ENCODE results near the gene SREK1IP1.

The SREK1IP1 gene

DNA sequence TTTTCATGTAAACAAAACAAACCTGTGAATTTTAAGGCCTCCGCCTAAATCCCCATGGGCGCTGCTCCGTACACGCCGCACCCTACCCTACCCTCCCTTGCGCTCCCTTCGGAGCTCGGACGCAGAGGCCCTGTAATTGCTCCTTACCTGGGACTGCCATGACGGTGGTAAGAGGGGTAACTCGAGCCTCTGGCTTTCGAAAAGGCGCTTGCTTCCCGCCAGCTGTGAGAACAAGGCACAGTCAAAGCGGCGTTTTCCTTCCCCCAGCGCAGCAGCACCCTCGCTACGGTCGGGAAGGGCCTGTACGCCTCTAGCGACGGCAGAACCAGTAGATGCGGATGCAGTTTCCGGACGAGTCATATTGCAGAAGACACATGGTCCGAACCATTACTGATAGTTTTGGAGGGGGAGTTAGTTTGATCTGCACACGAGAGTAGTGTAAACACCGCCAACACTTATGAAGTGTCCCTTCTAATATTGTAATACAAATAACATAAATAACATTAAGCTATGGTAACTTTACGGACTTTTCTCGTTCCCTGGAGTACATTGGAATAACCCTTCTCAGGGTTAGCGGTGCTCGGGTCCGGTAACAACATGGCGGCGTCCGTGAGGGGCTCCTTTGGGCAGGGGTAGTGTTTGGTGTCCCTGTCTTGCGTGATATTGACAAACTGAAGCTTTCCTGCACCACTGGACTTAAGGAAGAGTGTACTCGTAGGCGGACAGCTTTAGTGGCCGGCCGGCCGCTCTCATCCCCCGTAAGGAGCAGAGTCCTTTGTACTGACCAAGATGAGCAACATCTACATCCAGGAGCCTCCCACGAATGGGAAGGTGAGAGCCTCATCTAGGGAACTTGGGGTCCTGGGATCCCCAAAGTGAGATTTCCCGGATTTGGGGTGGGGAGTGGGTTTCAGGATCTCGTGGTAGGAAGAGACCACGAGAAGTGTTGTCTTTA lies at the start of gene SREK1IP1, which contains the start of gene CWC27:
Gene SREK1IP1, minus strand, starts transcription at position 334 of the 955 bp plus-strand sequence. Its CDS starts 174 bp downstream, at position 160.
Gene CWC27, plus strand, starts transcription at position 573 of the 955 bp plus-strand sequence. Its CDS starts 217 bp downstream, at position 790.
- peak; percentile 53 for DNase-seq (ENCODE audit: low read depth)

DNA sequence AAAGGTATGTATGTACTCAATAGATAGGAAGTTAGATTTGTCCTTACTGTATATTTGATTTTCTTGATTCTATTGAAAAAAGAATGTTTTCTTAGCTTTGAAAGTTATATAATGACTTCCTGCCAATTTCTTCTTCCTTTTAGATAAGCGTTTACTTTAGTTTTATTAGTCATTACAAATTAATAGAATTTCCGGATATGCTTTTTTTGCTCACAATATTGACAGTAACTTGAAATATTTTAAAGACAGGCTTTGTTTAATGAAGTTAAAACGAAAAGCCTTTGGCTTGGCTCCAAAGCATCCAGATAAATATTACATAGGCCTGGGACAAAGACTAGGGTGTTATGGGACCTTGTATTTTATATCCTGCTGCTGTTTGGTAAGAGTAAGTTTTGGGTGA lies 49.8 kb upstream of the SREK1IP1 start:
- no peak for DNase-seq (ENCODE audit: low read depth)

DNA sequence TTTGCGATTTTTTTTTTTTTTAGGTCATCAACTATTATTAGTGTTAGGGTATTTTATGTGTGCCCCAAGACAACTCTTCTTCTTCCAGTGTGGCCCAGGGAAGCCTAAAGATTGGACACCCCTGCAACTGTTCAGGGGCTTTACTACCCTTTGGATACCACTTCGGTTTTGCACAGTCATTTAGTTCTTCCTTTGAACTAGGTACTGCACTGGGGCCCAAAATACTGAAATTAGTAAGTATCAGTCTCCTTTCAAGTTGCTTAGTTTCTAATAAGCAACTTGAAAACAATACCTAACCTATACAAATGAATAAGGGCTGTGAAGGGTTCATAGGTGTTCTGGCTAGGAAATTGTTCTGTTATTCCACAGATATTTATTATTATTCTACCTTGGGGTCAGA lies 45.6 kb upstream of the SREK1IP1 start:
- DNase-seq (ENCODE audit: low read depth) = no peak

DNA sequence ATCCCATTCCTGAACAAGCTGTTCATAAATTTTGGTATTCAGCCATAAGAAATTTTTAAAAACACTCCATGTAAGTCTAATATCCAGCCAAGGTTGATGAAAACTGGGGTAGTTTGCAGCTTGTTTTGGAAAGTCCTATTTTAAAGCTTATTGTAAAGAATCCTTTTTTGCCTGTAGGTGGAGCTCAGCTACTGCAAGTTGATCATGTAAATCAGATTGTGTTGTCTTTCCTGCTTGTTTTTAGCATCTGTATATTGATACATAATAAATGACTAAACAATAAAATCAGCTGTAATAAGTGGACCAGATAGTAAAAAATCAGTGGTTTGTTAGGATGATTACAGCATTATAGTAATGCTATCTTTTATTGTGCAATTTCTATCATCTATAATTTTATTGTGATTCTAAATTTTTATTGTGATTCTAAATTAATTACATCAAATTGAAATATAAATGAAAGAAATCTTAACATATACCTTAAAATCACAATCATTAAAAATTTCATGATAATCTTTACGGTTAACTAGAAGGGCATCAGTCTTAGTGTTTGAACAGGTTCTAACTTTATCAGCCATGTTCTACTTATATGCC lies 42.7 kb upstream of the SREK1IP1 start:
- no peak for DNase-seq (ENCODE audit: low read depth)

DNA sequence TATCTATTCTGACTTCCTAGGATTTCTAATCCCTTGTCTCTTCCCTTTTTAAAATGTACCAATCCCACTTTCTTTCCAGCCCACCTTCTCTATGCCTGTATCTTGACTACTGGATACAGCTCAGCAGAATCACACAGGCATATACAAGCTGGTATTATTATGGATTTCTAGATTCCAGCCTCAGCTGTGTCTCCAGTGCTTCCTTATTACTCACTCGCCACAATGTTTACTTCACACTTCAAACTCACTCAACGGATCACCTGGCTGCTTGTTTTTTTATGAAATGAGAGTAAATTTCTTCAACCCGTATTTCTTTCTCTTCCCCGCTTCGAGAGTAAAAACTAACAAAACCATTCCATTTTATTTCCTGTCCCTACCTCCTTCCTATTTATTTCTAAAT lies 39.0 kb upstream of the SREK1IP1 start:
- no peak for DNase-seq (ENCODE audit: low read depth)

DNA sequence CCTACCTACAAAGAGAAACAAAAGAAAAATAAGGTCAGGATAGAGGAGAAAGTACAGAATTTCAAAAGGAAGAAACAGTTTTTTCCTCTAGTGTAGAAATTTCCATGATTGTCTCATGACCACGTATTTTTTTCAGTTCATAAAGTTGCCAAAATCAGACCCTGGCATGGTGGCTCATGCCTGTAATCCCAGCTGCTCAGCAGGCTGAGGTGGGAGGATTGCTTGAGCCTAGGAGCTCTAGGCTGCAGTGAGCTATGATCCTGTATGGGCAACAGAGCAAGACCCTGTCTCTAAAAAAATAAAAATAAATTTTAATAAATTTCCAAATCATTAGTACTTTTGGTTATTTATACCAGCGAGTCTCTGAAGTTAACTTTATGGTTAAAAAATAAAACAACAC lies 38.0 kb upstream of the SREK1IP1 start:
- DNase-seq (ENCODE audit: low read depth) = no peak

DNA sequence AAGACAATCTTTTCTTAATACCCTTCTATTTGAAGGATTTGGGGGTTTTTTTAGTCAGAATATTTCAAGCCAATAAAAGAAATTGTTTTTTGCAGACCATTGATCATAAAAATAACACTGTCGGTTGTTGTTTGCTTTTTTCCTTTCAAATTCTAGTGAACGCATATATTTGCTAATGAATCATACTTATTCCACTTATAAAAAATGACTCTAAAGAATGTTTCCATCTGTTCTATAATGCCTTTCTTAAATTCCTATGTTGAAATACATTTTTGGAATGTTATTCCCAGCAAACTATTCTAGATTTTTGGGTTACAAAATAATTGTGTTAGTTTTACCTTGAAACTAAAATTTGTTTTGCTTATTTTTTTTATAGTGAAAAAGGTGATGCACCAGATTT lies 32.4 kb upstream of the SREK1IP1 start:
- no peak for DNase-seq (ENCODE audit: low read depth)

DNA sequence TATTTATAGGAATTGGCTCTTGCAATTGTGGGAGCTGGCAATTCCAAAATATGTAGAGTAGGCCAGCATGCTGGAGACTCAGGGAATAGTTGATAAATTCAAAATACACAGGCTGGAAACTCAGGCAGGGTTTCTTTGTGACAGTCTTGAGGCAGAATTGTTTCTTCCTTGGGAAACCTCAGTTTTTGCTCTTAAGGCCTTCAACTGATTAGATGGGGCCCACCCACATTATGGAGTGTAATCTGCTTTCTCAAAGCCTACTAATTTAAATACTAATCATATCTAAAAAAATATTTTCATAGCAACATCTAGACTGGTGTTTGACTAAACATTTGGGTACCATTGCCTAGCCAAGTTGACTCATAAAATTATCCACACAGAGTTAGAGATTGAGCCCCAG lies 27.8 kb upstream of the SREK1IP1 start:
- DNase-seq (ENCODE audit: low read depth) = no peak

DNA sequence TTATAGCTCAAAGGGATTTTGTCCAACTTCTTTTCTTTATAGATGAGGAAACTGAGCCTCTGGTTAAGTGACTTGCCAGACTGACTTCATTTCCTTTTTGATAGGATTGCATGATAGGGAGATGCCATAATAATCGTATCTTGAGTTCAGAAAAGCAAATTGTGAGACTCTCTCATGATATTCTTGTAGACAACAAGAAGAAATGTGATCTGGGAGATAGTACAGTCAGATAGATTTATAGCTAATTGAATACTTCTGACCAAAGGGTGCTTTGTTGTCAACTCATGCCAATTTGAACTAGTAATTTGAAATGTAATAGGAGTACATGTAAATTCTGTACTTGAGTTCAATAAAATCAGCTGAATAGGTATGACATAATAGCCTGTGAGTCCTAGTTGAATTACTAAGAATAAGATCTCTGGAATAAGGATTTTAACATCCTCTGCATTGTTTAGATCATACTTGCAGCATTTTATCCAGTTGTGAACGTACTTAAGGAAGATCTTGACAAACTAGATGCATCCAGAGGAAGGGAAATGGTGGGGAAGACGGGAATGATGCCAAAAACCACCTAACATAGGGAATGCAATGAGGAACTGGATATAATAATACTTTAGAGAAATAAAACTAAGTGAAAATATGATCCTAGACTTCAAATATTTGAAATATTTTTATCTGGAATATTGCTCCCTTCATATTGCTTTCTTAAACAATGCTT lies 25.7 kb upstream of the SREK1IP1 start:
- no peak for DNase-seq (ENCODE audit: low read depth)

DNA sequence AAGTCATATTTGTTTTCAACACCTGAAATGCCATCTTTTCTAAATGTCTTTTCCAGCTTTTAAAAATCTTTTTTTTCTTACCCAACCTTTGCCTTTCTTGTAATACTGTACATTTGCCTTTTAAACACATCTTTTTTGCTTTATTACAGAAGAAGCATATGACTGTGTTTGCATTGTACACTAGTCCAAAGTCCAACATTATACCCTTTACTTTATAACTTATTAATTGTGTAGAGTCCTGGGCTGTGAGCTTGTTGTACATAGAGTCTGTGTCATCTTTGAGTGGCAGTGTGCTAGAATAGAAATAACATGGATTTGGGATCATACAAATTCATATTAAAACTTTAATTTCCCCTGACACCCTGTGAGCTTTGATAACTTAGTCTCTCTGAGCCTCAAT lies 24.0 kb upstream of the SREK1IP1 start:
- no peak for DNase-seq (ENCODE audit: low read depth)

DNA sequence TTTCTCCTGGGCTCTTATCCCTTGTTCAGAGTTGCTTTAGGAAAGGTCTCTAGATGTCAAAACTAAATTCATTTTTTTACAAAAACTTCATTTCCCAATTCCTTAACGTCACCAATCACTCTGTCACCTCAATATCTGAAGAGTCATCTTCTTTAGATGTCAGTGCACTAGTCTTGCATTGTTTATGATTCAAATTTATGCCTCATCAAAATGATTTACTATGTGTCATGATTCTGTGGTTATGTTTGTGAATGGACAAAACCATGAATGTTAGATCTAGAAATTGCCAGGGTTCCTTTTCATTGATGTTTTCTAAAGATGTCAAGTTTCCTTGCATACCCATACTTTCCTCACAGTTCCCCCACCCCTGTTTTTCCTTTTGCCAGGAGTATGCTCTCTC lies 21.7 kb upstream of the SREK1IP1 start:
- DNase-seq (ENCODE audit: low read depth) = no peak

DNA sequence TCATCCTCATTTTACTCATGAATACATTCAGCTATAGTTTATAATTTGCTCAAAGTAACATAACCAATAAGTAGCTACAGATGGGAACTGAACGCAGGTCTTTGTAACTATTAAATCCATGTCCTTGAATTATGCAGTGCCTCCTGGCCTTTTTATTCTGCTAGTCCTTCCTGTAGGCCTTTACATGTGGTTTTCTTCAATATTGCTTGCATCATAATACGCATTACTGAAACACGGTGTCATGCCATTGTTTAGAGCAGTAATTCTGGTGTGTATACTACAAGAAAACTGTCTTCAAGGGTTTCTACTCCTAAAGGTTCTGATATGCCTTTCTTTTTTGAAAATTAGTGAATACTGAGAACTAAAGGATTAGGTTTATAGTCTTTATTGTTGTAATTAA lies 21.0 kb upstream of the SREK1IP1 start:
- no peak for DNase-seq (ENCODE audit: low read depth)

DNA sequence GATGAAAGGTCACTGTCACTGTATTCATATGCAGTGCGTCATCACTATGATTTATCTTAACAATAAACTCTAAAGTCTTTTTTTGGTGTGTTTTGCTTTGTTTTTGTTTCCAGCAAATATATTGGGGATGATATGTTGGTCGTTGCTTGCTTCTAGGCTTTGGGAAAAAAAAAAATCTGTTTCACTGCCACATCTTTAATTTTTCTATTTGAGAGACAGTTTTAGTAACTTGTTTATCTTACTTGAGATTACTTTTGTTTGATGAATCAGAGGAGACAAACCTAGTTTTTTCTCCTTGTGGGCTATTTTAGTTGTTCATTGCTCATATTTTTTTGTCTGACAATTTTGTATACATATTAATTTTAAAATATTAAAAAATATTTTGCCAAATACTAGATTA lies 19.7 kb upstream of the SREK1IP1 start:
- no peak for DNase-seq (ENCODE audit: low read depth)

DNA sequence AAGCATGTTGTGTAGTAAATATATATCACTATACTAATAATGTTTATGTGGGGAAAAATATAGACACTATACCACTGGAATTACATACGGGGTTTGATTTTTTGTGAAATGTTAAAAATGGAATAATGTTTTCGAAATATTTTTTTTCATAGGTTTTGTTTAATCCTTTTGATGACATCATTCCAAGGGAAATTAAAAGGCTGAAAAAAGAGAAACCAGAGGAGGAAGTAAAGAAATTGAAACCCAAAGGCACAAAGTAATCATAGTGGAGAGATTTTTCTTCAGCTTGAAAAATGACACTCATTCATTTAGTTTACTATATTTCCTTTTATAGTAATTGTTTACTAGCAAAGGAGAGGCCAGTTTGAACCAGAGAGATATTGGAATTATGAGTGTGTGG lies 17.9 kb upstream of the SREK1IP1 start:
- no peak for DNase-seq (ENCODE audit: low read depth)

DNA sequence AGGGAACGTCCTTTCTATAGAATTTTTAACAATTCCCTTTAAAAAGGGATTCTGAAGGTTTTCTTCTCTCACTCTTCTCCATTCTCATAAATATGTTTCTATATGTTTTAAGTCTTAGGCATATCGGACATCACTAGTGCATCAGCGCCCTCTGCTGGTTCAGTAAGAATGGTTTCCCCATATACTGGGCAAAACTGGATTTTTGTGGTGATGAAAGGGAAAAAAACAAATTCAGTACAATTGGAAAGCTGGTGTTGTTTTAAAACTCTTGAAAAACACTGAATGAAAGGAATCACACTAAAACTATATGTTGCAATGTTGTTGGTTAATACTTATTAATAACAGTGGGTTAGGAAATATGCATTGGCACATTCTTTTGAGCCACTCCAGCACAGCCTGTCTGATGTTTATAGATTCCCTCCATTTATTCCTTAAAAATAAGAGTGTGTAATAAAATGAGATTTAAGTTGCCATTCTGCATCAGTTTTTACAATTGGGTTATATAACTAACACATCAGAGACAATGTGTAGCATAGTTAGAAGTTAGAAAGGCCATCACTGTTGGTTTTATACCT lies 16.0 kb upstream of the SREK1IP1 start:
- peak; percentile 25 for DNase-seq (ENCODE audit: low read depth)

DNA sequence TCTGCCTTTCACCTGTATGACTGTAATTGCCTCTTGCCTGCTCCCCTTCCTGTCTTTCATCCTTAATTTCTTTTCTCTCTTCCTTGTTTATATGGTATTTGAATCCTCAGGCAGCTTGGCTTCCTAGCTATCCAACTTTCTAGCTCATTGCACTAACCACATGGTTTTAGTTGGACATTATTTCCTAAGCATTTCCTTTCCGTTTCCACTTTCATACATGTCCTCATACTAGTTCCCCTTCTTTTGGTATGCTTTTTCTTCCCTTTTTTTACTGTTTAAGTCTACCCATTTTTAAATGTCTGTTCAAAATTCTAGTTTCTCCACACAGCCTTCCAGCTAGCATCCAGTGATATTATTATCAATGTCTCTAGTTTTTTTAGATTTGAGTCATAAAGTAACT lies 6.8 kb upstream of the SREK1IP1 start:
- DNase-seq (ENCODE audit: low read depth) = no peak

DNA sequence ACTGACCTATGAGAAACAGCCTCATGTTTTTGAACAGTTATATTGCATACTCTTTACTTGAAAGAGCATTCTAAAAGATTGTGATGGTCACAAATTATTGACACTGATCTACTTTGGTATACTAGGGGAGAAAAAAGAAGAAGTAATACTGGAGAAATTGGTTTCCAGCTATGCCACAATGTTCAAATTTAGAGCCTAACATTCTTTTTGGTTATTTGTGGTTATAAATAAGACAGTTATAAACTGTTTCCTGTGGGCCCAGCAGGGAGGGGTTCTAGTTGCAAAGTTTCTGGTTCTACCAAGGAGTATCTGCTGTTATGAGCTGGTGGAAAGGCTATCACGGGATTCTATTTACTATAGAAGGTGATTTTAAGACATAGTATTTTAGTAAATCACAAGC lies 5.0 kb upstream of the SREK1IP1 start:
- DNase-seq (ENCODE audit: low read depth) = no peak

DNA sequence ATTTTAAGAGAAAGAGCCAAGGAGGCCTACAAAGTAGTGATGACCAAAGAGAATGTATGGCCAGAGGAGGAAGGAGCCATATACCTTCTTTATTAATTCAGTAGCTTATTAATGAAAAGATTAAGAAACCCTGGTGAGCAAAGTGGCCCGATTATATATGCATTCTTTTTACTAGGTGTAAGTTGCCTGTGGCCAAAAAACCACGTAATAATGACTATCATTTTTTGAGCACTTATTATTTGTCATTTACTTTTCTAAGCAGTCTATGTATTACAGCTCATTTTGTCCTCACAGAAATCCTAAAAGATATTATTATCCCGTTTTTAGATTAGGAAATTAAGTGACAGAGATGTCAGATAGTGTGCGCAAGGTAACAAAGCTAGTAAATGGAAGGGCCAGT lies 3.2 kb upstream of the SREK1IP1 start:
- no peak for DNase-seq (ENCODE audit: low read depth)

DNA sequence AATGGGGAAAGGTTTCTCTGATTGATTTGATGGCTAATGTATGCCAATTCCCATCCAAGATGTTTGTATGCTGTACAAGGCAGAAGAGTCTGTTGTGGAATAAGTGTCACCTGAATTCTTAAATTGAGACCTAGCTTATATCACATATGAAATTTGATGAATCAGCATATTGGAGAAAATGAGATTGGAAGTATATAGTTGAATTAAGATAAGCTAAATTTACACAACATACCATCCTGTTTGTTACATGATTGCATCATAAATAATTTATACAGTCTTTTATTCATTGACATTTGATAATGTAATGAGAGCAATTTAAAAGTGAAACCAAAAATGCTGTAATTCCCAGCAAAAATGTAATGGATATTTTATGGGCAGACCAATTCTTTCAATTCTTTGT lies 1.4 kb upstream of the SREK1IP1 start:
- no peak for DNase-seq (ENCODE audit: low read depth)

DNA sequence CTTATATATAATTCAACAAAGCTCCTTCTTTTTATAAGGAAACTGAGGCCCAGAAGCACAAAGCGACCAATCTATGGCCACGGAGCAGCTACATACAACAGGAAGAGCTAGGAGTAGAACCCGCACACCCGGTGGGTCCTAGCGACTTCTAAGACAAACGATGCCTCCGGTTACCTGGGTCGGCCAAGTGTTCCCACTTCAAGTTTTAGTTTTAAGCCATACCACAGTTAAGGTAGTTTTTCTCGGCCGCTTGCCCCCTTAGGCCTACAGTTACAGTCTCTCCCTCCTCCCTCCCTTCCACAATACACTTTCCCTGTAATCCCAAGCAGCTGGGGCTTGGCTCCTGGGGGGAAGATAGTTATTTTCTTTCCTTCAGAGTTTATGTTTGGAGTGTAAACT lies 533 bp downstream of the SREK1IP1 start:
- DNase-seq (ENCODE audit: low read depth) = no peak

DNA sequence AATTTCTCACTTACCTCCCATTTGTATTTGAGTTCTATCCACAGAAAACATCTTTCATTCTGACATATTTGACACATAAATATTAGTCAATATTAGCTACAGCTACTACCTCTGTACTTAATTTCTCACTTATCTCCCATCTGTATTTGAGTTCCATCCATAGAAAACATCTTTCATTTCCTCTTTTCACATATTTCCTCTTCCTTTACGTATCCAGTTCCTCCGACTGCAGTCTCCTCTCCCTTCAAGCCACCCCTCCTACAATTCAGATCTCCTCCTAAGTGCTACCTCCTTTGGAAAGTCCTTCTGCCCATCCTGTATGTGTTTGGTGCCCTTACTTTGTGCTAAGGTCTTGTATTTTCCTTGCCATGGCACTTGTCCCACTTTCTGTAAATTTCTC lies 1.6 kb downstream of the SREK1IP1 start:
- no peak for DNase-seq (ENCODE audit: low read depth)

DNA sequence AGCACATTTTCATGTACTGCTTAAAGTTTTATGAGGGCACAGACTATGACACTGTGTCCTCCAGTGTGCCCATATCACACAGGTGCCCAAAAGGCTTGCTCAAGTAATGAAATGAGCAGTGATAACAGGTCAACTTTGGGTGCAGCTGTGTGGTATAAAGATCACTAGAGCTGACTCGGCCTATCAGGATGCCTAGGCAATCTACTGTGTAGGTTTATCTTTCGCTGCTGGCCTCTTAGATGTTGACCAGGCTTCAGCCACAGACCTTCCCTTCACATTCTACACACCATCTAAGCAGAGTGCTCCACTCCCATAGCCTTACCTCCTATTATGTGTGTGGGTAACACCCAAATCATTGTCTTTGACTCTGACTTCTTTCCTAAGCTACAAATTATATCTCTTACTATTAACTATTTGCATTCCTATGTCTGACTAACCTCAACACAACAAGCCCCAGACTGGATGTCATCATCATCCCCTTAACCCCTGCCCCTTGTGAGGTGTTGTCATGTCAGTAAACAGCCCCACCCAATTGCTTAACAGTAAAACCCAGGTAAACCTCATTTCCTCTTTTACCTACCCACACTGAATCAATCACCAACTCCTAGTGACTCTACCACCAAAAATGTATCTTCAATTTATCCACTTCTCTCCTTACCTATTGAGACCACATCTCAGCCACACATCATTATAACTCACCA lies 2.5 kb downstream of the SREK1IP1 start:
- DNase-seq (ENCODE audit: low read depth) = no peak

Measured in stimulated activated CD8-positive, alpha-beta memory T cell treated with anti-CD3 and anti-CD28 coated beads, Interleukin-15, amount 100 ng/mL, for 24 hours (primary cell).